Stimulated activated CD8-positive, alpha-beta memory T cell treated with anti-CD3 and anti-CD28 coated beads, Interleukin-12 subunit alpha, Interleukin-12 subunit beta, amount 100 ng/mL, for 1 hour (primary cell): Measurements from ENCODE around the gene HCAR3.
"Not testable (repeated sequence)": the region's sequence is repeated elsewhere in the genome, so short reads cannot be mapped to it uniquely, and the experiment has no call there.

Experiments used
- DNase-seq: peaks from one replicate; pipeline ENCODE4 v3.0.0-alpha.2; 2020; ENCODE audit warnings: low read depth

The HCAR3 gene

DNA sequence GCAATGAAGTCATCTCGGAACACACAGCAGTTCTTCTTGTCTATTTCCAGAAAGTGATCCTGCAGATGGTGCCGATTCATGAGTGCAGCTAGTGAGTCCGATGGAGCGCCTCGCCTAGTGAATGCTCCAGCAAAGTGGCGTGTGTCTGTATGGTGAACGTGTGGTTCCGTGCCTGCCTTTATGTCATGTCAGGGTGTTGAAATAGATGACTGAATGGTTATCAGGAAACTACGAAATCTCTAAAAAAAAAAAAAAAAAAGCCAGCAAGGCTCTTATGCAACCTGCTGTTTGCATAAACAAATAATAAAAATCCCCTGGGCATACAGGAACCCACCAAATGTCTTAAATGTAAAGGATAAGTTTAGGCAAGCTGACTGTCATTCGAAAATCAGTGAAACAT is at the start of gene HCAR3:
Gene HCAR3 (minus strand): TSS at position 154 of the 400 bp plus-strand sequence. CDS start 74 bp downstream, at position 80.
- not testable (repeated sequence) for DNase-seq

- no peak for DNase-seq
Observed at GRCh38 chr12:122757568-122757967, 41.0 kb upstream of the HCAR3 start.

- no peak for DNase-seq
Observed at GRCh38 chr12:122754790-122755189, 38.2 kb upstream of the HCAR3 start.

GRCh38 chr12:122753319-122753650 is 36.7 kb upstream of the HCAR3 start:
- no peak for DNase-seq

- peak; percentile 98 for DNase-seq
Observed at GRCh38 chr12:122752464-122753318, 36.1 kb upstream of the HCAR3 start, which contains the start of gene DENR. TSS of gene DENR (plus strand) at chr12:122752824. CDS start at chr12:122753702, 878 bp downstream.

GRCh38 chr12:122750781-122751515 is 34.3 kb upstream of the HCAR3 start:
- DNase-seq: not testable (repeated sequence)

DNA sequence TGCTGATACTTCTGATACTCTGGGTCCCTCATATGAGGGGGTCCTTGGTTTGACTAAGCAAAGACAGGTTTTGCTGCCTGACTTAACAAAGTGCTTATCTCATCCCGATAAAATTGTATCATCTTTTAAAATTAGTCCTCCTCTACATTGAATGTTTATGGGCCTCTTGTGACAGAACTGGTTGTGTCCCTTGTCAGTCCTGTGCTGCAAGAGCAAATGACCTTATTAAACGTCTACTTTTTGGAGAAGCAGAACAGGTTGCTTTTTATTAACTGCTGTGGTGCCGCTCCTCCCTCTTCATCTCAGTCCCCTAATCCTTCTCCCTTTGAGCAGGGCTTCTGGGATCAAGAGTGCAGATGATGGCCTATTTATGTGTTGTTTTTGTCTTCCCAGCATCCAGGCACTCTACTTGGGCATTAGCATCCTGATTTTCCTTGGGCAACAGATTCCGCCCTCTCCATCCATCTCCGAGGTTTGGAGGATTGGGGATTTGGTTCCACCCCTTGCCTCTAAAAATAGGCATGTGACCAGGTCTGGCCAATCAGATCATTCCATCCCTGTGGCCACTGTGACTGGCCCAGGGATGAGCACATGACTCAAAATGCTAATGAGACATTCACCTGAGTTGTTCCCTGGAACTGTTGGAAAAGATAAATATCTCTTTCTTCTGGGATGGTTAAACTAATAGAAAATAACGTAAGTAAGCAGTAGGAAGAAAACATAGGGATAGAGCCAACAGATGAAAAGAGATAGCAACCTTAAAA is 33.1 kb upstream of the HCAR3 start:
- DNase-seq: no peak

DNA sequence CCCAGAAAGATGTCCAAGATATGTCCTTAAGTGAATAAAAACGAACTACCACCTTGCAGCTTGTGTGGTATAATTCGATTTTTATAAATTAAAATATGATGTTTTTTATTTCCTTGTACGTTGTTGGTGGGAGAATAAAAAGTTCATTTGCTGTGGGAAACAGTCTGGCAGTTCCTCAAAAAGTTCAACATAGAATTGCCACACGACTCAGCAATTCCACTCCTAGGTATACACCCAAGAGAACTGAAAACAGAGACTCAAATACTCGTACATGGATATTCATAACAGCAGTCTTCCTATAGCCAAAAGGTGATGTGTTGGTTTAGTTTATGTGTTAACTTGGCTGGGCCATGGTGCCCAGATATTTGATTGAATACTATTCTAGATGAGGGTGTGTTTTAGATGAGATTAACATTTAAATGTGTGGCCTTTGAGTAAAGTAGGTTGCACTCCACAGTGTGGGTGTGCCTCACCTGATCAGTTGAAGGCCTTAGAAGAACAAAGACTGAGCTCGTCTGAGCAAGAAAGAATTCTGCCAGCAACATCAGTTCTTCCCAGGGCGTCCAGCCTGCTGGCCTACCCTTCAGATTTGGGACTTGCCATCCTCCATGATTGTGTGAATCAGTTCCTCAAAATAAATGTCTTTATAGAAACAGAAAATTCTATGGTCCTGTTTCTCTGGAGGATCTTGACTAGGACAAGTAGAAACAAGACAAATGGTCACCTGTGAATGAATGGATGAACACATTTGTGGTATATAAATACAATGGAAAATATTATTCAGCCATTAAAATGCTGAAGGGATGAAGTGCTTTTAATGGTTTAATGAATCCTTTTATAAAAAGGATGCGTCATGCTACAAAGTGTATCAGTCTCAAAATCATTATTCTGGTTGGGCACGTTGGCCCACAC is 30.9 kb upstream of the HCAR3 start:
- DNase-seq: no peak

- DNase-seq: no peak
Observed at GRCh38 chr12:122743895-122744525, 27.4 kb upstream of the HCAR3 start.

DNA sequence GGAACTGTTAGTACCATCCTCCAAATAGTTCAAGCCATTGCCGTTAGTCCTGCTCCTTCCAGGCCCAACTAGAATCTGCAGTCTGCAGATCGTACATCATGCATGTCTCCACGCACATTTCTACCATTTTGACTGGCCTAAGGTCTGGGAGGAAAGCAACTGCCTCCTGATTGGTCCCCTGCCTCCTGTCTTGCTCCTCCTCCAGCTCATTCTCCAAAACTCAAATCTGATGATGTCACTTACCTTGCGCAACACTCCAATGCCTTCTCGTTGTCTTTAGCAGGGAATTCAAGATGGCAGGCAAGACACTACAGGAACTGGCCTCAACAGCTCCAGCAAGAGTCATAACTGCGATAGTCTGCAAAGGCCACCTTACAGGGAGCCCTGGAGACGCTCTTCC is 23.7 kb upstream of the HCAR3 start:
- DNase-seq: no peak

- no peak for DNase-seq
Observed at GRCh38 chr12:122738571-122738970, 22.0 kb upstream of the HCAR3 start.

- DNase-seq: no peak
Observed at GRCh38 chr12:122732611-122733010, 16.0 kb upstream of the HCAR3 start.

DNA sequence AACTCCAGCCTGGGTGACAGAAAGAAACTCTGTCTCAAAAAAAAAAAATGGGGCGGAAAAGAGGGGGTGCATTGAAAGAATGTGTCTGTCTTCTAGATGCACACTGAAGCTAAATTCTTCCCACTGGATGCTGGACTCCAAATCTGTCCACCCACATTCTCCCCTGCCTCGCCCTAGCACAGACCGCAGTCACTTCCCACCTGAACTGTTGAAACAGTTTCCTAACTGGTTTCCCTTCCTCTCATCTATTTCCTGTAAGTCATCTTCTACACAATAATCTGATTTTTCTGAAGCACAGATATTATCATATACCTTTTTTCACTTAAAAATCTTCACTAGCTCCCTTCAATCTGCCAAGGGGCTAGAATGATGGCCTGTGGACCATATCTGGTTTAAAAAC is 15.6 kb upstream of the HCAR3 start:
- no peak for DNase-seq

DNA sequence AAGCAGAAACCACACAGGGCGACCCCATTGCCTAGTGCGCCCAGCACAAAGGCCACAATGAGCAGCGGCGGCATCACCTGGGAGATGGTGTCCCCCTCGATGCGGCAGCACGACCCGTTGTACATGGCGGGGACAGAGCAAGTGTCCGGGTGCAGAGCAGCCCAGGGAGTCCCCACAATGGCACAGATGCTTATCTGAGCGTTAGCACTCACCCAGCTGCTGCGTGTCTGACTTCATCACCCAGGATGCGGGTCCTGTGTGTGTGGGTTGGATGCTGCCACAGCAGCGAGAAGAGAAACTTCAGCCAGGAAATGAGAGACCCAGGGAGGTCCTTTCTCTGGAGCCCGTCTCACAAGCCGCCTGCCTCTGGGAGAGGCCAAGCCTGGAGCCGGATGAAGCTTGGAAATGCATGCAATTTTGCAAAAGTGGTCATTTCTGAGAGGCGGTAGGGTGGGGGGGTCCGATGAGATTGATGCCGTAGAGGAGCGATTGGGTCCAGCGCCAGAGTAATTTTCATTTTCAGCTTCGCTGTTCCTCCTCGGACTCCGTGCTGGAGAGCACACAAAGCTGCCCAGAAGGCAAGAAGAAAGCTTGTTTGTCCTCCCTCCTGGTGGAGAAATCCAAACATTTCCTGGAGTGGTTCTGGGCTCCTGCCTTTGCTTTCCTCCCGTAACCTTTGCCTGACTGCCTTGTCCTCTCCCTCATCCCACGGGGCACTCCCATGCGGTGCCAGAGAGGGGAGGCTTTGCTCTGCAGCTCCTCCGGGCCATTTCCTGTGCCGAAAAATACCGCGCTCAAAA is 13.8 kb upstream of the HCAR3 start, which contains the start of gene HCAR1:
Gene HCAR1 (minus strand): TSS at position 630 of the 800 bp plus-strand sequence. CDS start 505 bp downstream, at position 125.
- DNase-seq: no peak

GRCh38 chr12:122729583-122730214 is 13.1 kb upstream of the HCAR3 start:
- no peak for DNase-seq

GRCh38 chr12:122726080-122726558 is 9.5 kb upstream of the HCAR3 start:
- no peak for DNase-seq

DNA sequence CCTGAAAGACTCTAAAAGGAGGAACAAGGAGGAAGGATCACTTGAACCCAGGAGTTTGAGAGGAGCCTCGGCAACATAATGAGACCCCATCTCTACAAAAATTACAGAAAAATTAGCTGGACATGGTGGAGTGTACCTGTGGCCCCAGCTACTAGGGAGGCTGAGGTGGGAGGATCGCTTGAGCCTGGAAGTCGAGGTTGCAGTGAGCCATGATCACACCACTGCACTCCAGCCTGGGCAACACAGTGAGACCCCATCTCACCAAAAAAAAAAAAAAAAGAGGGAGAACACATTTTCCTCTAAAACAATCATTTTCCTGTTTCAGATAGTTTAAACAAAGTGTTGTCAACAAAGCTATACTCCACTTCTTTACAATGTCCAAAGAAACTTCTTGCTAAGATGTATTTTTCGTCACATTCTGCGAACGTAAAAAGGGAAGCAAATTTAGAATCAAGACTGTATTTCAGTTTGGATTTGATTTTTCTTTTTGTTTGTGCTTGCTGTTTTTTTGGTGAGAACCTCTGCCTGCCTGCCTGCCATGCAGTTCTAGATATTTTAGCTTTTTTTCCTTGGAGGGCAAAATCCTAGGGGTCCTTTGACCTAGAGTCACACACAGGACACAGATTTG is 9.0 kb upstream of the HCAR3 start:
- DNase-seq: no peak

DNA sequence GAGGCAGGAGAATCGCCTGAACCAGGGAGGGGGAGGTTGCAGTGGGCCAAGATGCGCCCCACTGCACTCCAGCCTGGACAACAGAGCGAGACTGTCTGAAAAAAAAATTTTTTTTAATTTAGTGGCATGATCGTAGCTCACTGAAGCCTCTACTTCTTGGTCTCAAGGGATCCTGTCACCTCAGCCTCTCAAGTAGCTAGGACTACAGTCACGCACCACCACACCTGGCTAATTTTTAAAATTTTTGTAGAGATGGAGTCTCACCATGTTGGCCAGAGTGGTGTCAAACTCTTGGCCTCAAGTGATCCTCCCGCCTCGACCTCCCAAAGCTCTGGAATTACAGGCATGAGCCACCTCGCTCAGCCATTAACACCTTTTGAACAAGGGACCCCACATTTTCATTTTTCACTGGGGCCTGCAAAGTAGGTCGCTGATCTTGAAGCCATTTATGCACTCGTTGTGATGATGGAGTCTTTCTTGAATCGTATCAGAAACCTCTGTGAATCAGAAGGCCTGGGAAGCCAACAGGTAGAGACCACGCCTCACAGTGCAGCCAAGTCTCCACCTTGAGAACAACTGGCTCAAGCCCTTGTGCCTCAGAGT is 8.1 kb upstream of the HCAR3 start:
- no peak for DNase-seq
